Esophagus muscularis mucosa (tissue), 4 donors: Measurements from ENCODE around the gene MCF2L2. TPM values are rescaled to one million over a fixed set of nuclear protein-coding genes. Genes with fewer than 3 reads are reported as not detected.

Source experiments
- DNase-seq: peaks from one replicate; pipeline ENCODE4 v3.0.0-alpha.2; 2017; ENCODE audit errors: extremely low spot score
- H3K27ac ChIP-seq, 4 donors: fragments of 200-600 bp; sonication (generic); replicated peaks in 1 of 4; 1 replicate in 3 of 4; 2 replicates in 1 of 4; pipeline ENCODE4 v1.5.1; 2016 to 2019; ENCODE audit warnings: mild to moderate bottlenecking in 1 of 4
- H3K27me3 ChIP-seq, 4 donors: fragments of 200-600 bp; sonication (generic); one replicate each; pipeline versions ENCODE4 v1.5.1 to v1.6.0; 2016 to 2019
- H3K36me3 ChIP-seq, 4 donors: fragments of 200-600 bp; sonication (generic); one replicate each; pipeline ENCODE4 v1.5.1; 2016 to 2019
- H3K4me1 ChIP-seq, 4 donors: fragments of 200-600 bp; sonication (generic); one replicate each; pipeline ENCODE4 v1.5.1; 2016 to 2019
- H3K4me3 ChIP-seq, 4 donors: fragments of 200-600 bp; sonication (generic); 1 replicate in 2 of 4; 2 replicates in 2 of 4; pipeline ENCODE4 v1.5.1; 2016 to 2019; ENCODE audit warnings: mild to moderate bottlenecking in 4 of 4, moderate library complexity in 1 of 4
- H3K9me3 ChIP-seq, 4 donors: fragments of 200-600 bp; sonication (generic); 1 replicate in 3 of 4; 2 replicates in 1 of 4; pipeline ENCODE4 v1.5.1; 2016 to 2019
- EP300 ChIP-seq: sonication (generic); formaldehyde crosslinking; IDR thresholded peaks from one replicate; pipeline ENCODE4 v1.6.1; 2017; ENCODE audit warnings: antibody characterized with exemption
- POLR2A ChIP-seq: fragments of 450-650 bp; IDR thresholded peaks from one replicate; pipeline ENCODE4 v1.6.1; 2017; ENCODE audit warnings: antibody characterized with exemption, moderate library complexity, mild to moderate bottlenecking, low read depth
- POLR2AphosphoS5 ChIP-seq, 2 donors: sonication (generic); formaldehyde crosslinking; IDR thresholded peaks; one replicate each; pipeline ENCODE4 v1.6.1; 2017; ENCODE audit warnings: antibody characterized with exemption in 2 of 2
- WGBS: methylation state at CpG from one replicate; pipeline ENCODE4 v1.1.5; 2018; 5-methylcytosine and 5-hydroxymethylcytosine counted together
- intact Hi-C: fragments of 100-400 bp; cut with DNase I; formaldehyde crosslinking; loops from one replicate; pipeline ENCODE4 v1.15.1; 2023
- total RNA-seq, 4 donors: library from RNA; depleted of rRNA; stranded (reverse); fragments of >200 nt; gene quantifications; one replicate each; pipeline versions ENCODE4 v1.1.0 to v1.2.1, GENCODE V29; 2016
- TF ChIP-seq, protein P1 (sequence below), 3 experiments: fragments of 200-600 bp in 2 of 3; fragments of 450-650 bp in 1 of 3; sonication (generic) in 2 of 3; IDR thresholded peaks; one replicate each; pipeline ENCODE4 v1.5.1; 2017 to 2019; ENCODE audit warnings: antibody characterized with exemption in 3 of 3, mild to moderate bottlenecking in 2 of 3, moderate library complexity in 1 of 3

Gene MCF2L2
- total RNA-seq, 4 donors from 2014 or later, result 0.99 to 3.3 (median 1.3) TPM

DNA sequence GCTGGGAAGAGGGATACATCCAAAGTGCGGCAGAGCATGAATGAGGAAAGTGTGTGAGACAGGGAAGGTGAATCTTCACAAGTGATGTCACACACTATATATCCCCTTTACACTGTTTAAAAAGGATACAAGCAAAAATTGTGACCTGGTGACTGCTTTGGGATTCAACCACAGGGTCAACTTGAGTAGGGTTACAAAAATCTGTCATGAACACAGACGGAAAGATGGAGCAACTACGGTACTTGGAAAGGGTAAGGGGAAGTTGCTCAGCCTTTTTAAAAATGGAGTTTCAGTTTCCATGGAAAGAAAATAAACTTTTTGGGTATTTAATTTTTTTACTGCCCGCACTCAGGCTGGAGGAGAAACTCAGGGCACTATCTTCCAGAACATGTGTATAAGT, 115.1 kb downstream of the MCF2L2 start:
- Histone ChIP-seq H3K27ac (no peak overlapping the region), H3K27me3 (no peaks in the 10 kb centered on the region), H3K36me3 (peaks cover 0 to 5% (median 0%) of the 10 kb centered on the region in 4 donors), H3K4me3 (no peak overlapping the region), H3K4me1 (no peaks in the 10 kb centered on the region), H3K9me3 (no peaks in the 10 kb centered on the region)
- no peak for DNase-seq
- 81% methylated on average over 4 of the region's 4 CpGs for WGBS
- intact Hi-C loops, result no loop called here
- TF ChIP-seq POLR2A (no peak), POLR2AphosphoS5 (IDR thresholded peaks at IDR 0.05) (no peak), EP300 (no peak)
- TF ChIP-seq, protein P1, sequence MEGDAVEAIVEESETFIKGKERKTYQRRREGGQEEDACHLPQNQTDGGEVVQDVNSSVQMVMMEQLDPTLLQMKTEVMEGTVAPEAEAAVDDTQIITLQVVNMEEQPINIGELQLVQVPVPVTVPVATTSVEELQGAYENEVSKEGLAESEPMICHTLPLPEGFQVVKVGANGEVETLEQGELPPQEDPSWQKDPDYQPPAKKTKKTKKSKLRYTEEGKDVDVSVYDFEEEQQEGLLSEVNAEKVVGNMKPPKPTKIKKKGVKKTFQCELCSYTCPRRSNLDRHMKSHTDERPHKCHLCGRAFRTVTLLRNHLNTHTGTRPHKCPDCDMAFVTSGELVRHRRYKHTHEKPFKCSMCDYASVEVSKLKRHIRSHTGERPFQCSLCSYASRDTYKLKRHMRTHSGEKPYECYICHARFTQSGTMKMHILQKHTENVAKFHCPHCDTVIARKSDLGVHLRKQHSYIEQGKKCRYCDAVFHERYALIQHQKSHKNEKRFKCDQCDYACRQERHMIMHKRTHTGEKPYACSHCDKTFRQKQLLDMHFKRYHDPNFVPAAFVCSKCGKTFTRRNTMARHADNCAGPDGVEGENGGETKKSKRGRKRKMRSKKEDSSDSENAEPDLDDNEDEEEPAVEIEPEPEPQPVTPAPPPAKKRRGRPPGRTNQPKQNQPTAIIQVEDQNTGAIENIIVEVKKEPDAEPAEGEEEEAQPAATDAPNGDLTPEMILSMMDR (IDR thresholded peaks at IDR 0.05), result no peak

DNA sequence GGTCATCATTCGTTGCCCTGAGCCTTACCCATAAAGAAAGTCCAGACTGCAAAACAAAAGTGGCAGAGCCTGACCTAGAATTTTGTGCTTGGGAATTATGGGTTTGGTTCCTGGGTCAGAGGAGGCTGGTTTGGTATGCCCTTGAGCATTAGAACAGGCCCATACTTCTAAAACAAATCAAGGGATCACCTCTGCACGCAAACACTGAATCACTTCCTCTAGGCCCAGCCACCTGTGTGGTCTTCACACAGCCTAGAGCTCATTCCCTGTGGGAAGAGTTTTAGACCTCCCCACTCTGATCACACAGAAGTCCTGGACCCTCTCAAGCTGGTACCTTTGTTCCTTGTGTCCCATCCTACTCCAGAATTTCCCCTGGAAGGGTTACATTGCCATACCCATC, 116.0 kb downstream of the MCF2L2 start:
- TF ChIP-seq POLR2AphosphoS5 (IDR thresholded peaks at IDR 0.05), result no peak
- TF ChIP-seq, protein P1 (IDR thresholded peaks at IDR 0.05), result no peak
- no peak for TF ChIP-seq EP300
- TF ChIP-seq POLR2A, result no peak
- Histone ChIP-seq H3K36me3 (peaks cover 0 to 5% (median 0%) of the 10 kb centered on the region in 4 donors), H3K27ac (no peak overlapping the region), H3K4me3 (no peak overlapping the region), H3K27me3 (no peaks in the 10 kb centered on the region), H3K4me1 (no peaks in the 10 kb centered on the region), H3K9me3 (no peaks in the 10 kb centered on the region)
- 68% methylated on average over 2 of the region's 2 CpGs for WGBS
- DNase-seq, result no peak
- intact Hi-C loops, result no loop called here

DNA sequence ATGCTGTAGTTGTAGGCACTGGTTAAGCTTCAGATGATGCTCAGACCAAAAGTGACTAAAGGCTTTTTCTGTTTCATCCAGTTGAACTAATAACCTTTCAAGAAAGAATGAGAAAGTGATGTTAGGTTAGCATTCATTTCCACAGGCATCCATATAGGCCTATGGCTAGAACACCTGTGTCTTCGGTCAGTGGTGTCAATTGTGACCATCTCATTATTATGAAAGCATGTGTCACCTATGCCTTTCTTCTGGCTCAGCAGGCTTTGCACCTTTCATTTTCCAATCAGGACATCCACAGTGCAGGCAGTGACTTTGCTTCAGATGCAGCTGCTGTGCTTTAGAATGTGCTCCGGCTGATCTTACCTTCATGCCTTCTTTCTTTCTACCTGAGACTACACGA, 117.5 kb downstream of the MCF2L2 start:
- DNase-seq, result no peak
- H3K27ac ChIP-seq, result no peak overlapping the region
- WGBS, result 98% methylated on average over 3 of the region's 3 CpGs
- no peaks in the 10 kb centered on the region for H3K27me3 ChIP-seq
- TF ChIP-seq EP300 (no peak), POLR2A (no peak), POLR2AphosphoS5 (IDR thresholded peaks at IDR 0.05) (no peak)
- TF ChIP-seq, protein P1 (IDR thresholded peaks at IDR 0.05), result no peak
- H3K9me3 ChIP-seq, result no peaks in the 10 kb centered on the region
- no peaks in the 10 kb centered on the region for H3K4me1 ChIP-seq
- intact Hi-C loops, result no loop called here
- H3K36me3 ChIP-seq, result peaks cover 0 to 5% (median 0%) of the 10 kb centered on the region in 4 donors
- no peak overlapping the region for H3K4me3 ChIP-seq

DNA sequence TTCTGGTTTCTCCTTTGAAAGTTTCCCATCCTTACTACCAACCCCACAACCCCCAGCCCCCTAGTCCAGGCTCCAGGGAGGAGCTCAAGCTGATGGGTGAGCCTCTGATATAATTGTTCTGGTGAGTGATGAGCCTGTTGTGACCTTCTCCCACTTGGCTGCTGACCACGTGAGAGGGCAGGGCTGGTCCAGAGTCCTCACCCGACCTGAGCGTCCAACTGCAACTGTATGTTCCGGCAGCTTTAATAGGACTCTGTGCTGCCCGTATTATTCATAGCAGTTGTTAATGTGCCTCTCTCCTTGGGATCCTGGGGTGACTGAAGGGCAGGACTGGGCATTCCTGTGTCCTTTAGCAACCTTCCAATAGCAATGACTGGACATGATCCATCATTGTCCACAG, 119.1 kb downstream of the MCF2L2 start:
- no peak for DNase-seq
- intact Hi-C loops, result no loop called here
- 77% methylated on average over 5 of the region's 5 CpGs for WGBS
- Histone ChIP-seq H3K27ac (no peak overlapping the region), H3K4me3 (no peak overlapping the region), H3K27me3 (no peaks in the 10 kb centered on the region), H3K4me1 (no peaks in the 10 kb centered on the region), H3K9me3 (no peaks in the 10 kb centered on the region), H3K36me3 (peaks cover 0 to 5% (median 0%) of the 10 kb centered on the region in 4 donors)
- TF ChIP-seq POLR2A, result no peak
- no peak for TF ChIP-seq POLR2AphosphoS5 (IDR thresholded peaks at IDR 0.05)

DNA sequence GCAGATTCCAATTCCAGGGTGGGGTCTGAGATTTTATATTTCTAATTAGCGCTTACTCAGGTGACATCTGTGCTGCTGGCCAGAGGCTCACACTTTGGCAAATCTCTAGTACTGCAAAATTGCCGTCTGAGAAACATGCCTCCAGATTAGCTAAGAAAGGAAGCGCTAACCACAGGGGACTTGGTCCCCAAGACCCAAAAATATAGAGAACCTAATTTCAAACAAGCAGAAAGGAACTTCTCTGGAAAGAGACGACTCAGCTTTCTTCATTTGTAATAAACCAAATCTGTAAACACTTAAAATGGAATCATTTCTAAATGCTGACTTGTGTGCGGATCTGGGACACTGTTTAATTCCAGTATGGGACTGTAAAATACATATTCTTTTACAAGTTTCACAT, 119.7 kb downstream of the MCF2L2 start:
- intact Hi-C loops, result no loop called here
- no peak overlapping the region for H3K4me3 ChIP-seq

More for the DNA sequence above, 119.7 kb downstream of the MCF2L2 start:
- no peak for TF ChIP-seq POLR2AphosphoS5 (IDR thresholded peaks at IDR 0.05)
- no peak for TF ChIP-seq EP300
- TF ChIP-seq, protein P1 (IDR thresholded peaks at IDR 0.05), result no peak
- TF ChIP-seq POLR2A, result no peak
- 69% methylated on average over 5 of the region's 5 CpGs for WGBS
- no peaks in the 10 kb centered on the region for H3K4me1 ChIP-seq
- no peaks in the 10 kb centered on the region for H3K9me3 ChIP-seq
- H3K36me3 ChIP-seq, result peaks cover 0 to 5% (median 0%) of the 10 kb centered on the region in 4 donors
- no peak overlapping the region for H3K27ac ChIP-seq
- no peaks in the 10 kb centered on the region for H3K27me3 ChIP-seq
- DNase-seq, result no peak
